Breast epithelium (tissue), 4 donors: ENCODE data around the gene OXLD1. TPM values are rescaled to one million over a fixed set of nuclear protein-coding genes. Genes with fewer than 3 reads are reported as not detected.
"Not testable (repeated sequence)": the region's sequence is repeated elsewhere in the genome, so short reads cannot be mapped to it uniquely, and the experiment has no call there.

Experiments used
- DNase-seq, 2 donors: peaks; one replicate each; pipeline ENCODE4 v3.0.0-alpha.2; 2019; ENCODE audit warnings: low spot score in 2 of 2
- H3K27ac ChIP-seq, 2 donors: fragments of 200-600 bp; sonication (generic) in 1 of 2; one replicate each; pipeline ENCODE4 v1.5.1; 2016 to 2019; ENCODE audit warnings: mild to moderate bottlenecking in 1 of 2
- H3K27me3 ChIP-seq, 2 donors: fragments of 200-600 bp; sonication (generic) in 1 of 2; one replicate each; pipeline versions ENCODE4 v1.5.1 to v1.6.0; 2017 to 2019; ENCODE audit warnings: control low read depth in 1 of 2, mild to moderate bottlenecking in 1 of 2
- H3K36me3 ChIP-seq: fragments of 200-600 bp; one replicate; pipeline ENCODE4 v1.5.1; 2019
- H3K4me1 ChIP-seq, 2 donors: fragments of 200-600 bp; sonication (generic); one replicate each; pipeline ENCODE4 v1.5.1; 2016 to 2019; ENCODE audit warnings: control low read depth in 1 of 2
- H3K4me3 ChIP-seq, 3 donors: fragments of 200-600 bp; sonication (generic); 1 replicate in 2 of 3; 2 replicates in 1 of 3; pipeline ENCODE4 v1.5.1; 2016 to 2019; ENCODE audit warnings: mild to moderate bottlenecking in 3 of 3, moderate library complexity in 2 of 3
- H3K9me3 ChIP-seq, 2 donors: fragments of 200-600 bp; sonication (generic) in 1 of 2; one replicate each; pipeline ENCODE4 v1.5.1; 2016 to 2019; ENCODE audit warnings: control low read depth in 1 of 2
- POLR2A ChIP-seq: fragments of 450-650 bp; IDR thresholded peaks from one replicate; pipeline ENCODE4 v1.6.1; 2016; ENCODE audit warnings: antibody characterized with exemption, mild to moderate bottlenecking, moderate library complexity
- POLR2AphosphoS5 ChIP-seq, 3 donors: sonication (generic); formaldehyde crosslinking; IDR thresholded peaks; one replicate each; pipeline ENCODE4 v1.6.1; 2017; ENCODE audit warnings: antibody characterized with exemption in 3 of 3
- intact Hi-C: fragments of 100-400 bp; cut with DNase I; formaldehyde crosslinking; loops from one replicate; pipeline ENCODE4 v1.15.1; 2023; ENCODE audit warnings: low total_unique reads
- total RNA-seq, 3 donors: library from RNA; depleted of rRNA; stranded (reverse); fragments of >200 nt; gene quantifications; one replicate each; pipeline ENCODE4 v1.1.0, GENCODE V29; 2016
- TF ChIP-seq, protein P1 (sequence below), 3 donors: fragments of 450-650 bp; IDR thresholded peaks; one replicate each; pipeline ENCODE4 v1.5.1; 2016 to 2017; ENCODE audit warnings: antibody characterized with exemption in 3 of 3, mild to moderate bottlenecking in 3 of 3, moderate library complexity in 3 of 3

The OXLD1 gene
- total RNA-seq, 3 donors from 2014 or later: 34.4 to 43.6 (median 42.6) TPM

GRCh38 chr17:81682565-81683207 lies 16.3 kb upstream of the OXLD1 start:
- peaks cover 14 to 28% of the 10 kb centered on the region in 2 donors for H3K4me1 ChIP-seq
- intact Hi-C loops: no loop called here

GRCh38 chr17:81681672-81682071 lies 15.3 kb upstream of the OXLD1 start:
- Histone ChIP-seq H3K27ac (no peak overlapping the region), H3K27me3 (no peaks in the 10 kb centered on the region), H3K36me3 (no peaks in the 10 kb centered on the region), H3K9me3 (no peaks in the 10 kb centered on the region), H3K4me1 (peaks cover 14 to 28% of the 10 kb centered on the region in 2 donors), H3K4me3 (no peak overlapping the region)
- intact Hi-C loops: no loop called here
- TF ChIP-seq POLR2A (no peak), POLR2AphosphoS5 (IDR thresholded peaks at IDR 0.05) (no peak)
- TF ChIP-seq, protein P1, sequence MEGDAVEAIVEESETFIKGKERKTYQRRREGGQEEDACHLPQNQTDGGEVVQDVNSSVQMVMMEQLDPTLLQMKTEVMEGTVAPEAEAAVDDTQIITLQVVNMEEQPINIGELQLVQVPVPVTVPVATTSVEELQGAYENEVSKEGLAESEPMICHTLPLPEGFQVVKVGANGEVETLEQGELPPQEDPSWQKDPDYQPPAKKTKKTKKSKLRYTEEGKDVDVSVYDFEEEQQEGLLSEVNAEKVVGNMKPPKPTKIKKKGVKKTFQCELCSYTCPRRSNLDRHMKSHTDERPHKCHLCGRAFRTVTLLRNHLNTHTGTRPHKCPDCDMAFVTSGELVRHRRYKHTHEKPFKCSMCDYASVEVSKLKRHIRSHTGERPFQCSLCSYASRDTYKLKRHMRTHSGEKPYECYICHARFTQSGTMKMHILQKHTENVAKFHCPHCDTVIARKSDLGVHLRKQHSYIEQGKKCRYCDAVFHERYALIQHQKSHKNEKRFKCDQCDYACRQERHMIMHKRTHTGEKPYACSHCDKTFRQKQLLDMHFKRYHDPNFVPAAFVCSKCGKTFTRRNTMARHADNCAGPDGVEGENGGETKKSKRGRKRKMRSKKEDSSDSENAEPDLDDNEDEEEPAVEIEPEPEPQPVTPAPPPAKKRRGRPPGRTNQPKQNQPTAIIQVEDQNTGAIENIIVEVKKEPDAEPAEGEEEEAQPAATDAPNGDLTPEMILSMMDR (IDR thresholded peaks at IDR 0.05): no peak
- no peak for DNase-seq

More at GRCh38 chr17:81682565-81683207, 16.3 kb upstream of the OXLD1 start:
- TF ChIP-seq POLR2AphosphoS5 (IDR thresholded peaks at IDR 0.05): no peak
- H3K9me3 ChIP-seq: no peaks in the 10 kb centered on the region
- peak overlapping the region; percentile 88 to 89 for H3K27ac ChIP-seq
- H3K27me3 ChIP-seq: no peaks in the 10 kb centered on the region
- no peak for DNase-seq
- peak overlapping the region; percentile 73 to 100 (median 83) for H3K4me3 ChIP-seq
- H3K36me3 ChIP-seq: no peaks in the 10 kb centered on the region

DNA sequence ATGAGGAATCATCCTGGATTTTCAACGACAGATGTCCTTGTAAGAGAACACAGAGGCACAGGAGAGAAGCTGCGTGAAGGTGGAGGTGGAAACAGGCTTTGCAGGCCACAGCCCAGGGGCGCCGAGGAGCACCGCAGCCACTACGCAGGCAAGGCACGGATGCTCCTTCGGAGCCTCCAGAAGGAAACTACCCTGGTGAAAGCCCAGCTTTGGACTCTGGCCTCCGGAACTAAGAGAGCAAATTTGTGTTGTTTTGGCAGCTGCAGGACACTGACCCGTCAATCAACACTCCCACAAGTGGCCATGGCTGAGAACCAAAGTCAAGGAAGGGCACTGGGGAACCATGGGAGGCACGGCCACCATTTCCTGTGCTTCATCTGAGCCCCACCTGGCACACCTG lies 13.7 kb upstream of the OXLD1 start:
- H3K36me3 ChIP-seq: no peaks in the 10 kb centered on the region
- no peak for DNase-seq
- H3K9me3 ChIP-seq: no peaks in the 10 kb centered on the region
- no peaks in the 10 kb centered on the region for H3K27me3 ChIP-seq
- intact Hi-C loops: no loop called here
- TF ChIP-seq POLR2AphosphoS5 (IDR thresholded peaks at IDR 0.05) (no peak), POLR2A (no peak)
- TF ChIP-seq, protein P1 (IDR thresholded peaks at IDR 0.05): no peak
- H3K27ac ChIP-seq: no peak overlapping the region
- H3K4me1 ChIP-seq: peaks cover 9 to 16% of the 10 kb centered on the region in 2 donors
- H3K4me3 ChIP-seq: no peak overlapping the region

DNA sequence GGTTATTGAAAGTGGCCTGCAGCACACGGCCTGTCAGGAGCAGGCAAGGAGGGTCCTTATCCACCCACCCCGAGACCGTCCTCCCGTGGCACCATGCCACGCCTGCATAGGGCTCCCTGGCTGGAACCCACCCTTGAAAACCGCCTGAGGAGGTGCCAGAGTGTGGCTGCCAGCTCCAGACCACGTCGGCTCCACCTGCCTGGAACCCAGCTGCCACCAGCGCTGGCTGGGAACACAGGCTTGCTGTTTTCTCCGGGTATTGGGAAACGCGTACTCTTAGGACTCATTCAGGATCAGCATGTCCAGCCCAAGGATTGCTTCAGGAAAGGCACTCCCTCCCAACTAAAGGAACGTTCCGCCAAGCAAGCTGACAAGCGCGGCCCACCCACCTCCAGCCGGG lies 10.5 kb upstream of the OXLD1 start:
- Histone ChIP-seq H3K4me3 (peak overlapping the region in 1 of 3 donors; percentile 9), H3K27ac (peak overlapping the region; percentile 66 to 71), H3K9me3 (no peaks in the 10 kb centered on the region), H3K27me3 (no peaks in the 10 kb centered on the region), H3K36me3 (no peaks in the 10 kb centered on the region), H3K4me1 (peaks cover 0 to under 1% of the 10 kb centered on the region in 2 donors)
- peak in 1 of 2 donors; percentile 61 for DNase-seq
- intact Hi-C loops: no loop called here
- TF ChIP-seq, protein P1 (IDR thresholded peaks at IDR 0.05): no peak
- TF ChIP-seq POLR2AphosphoS5 (IDR thresholded peaks at IDR 0.05) (no peak), POLR2A (no peak)

- H3K27ac ChIP-seq, H3K36me3 ChIP-seq, DNase-seq, H3K9me3 ChIP-seq, H3K27me3 ChIP-seq, intact Hi-C loops, H3K4me1 ChIP-seq: not testable (repeated sequence)
- TF ChIP-seq, protein P1 (IDR thresholded peaks at IDR 0.05): peak; percentile 41 to 70 (median 67)
- peak overlapping the region in 1 of 3 donors; percentile 27 for H3K4me3 ChIP-seq
Measured at GRCh38 chr17:81675515-81676221, 9.3 kb upstream of the OXLD1 start.
